MM.1S (cell line): ENCODE results near the gene LGALS3.

Source experiments
- DNase-seq: peaks from one replicate; pipeline ENCODE4 v3.0.0-alpha.2; 2015
- H2AFZ ChIP-seq: fragments of 300-600 bp; sonication (generic); 2 replicates; pipeline ENCODE4 v1.6.0; 2016; ENCODE audit warnings: antibody characterized with exemption, low read length
- H3F3A ChIP-seq: fragments of 300-600 bp; sonication (generic); 2 replicates; pipeline ENCODE4 v1.6.1; 2016; ENCODE audit warnings: mild to moderate bottlenecking, antibody characterized with exemption, low read length, moderate library complexity, mixed read lengths; ENCODE audit not compliant: insufficient read depth
- H3K27ac ChIP-seq: fragments of 300-600 bp; sonication (generic); 2 replicates; pipeline ENCODE4 v1.5.1; 2016; ENCODE audit warnings: mild to moderate bottlenecking, low read length
- H3K27me3 ChIP-seq: fragments of 300-600 bp; sonication (generic); replicated peaks from 2 replicates; pipeline ENCODE4 v1.6.0; 2016; ENCODE audit warnings: low read length; ENCODE audit not compliant: insufficient read depth
- H3K36me3 ChIP-seq: fragments of 300-600 bp; sonication (generic); replicated peaks from 2 replicates; pipeline ENCODE4 v1.6.1; 2016; ENCODE audit warnings: mild to moderate bottlenecking, low read length, mixed read lengths; ENCODE audit not compliant: insufficient read depth
- H3K4me1 ChIP-seq: fragments of 300-600 bp; sonication (generic); 2 replicates; pipeline ENCODE4 v1.6.1; 2016; ENCODE audit warnings: low read length, mixed read lengths
- H3K4me2 ChIP-seq: fragments of 300-600 bp; sonication (generic); 2 replicates; pipeline ENCODE4 v1.6.0; 2016; ENCODE audit warnings: low read depth, low read length
- H3K4me3 ChIP-seq: fragments of 300-600 bp; sonication (generic); 2 replicates; pipeline ENCODE4 v1.5.1; 2016; ENCODE audit warnings: low read length, mixed read lengths
- H3K79me2 ChIP-seq: fragments of 300-600 bp; sonication (generic); 2 replicates; pipeline ENCODE4 v1.6.1; 2016; ENCODE audit warnings: mixed run types, low read length, mixed read lengths
- H3K9ac ChIP-seq: fragments of 300-600 bp; sonication (generic); 2 replicates; pipeline ENCODE4 v1.6.1; 2016; ENCODE audit warnings: low read length, mixed read lengths
- H3K9me2 ChIP-seq: fragments of 300-600 bp; sonication (generic); replicated peaks from 2 replicates; pipeline ENCODE4 v1.6.1; 2016; ENCODE audit warnings: mild to moderate bottlenecking, low read length, mixed read lengths; ENCODE audit not compliant: insufficient read depth
- H3K9me3 ChIP-seq: fragments of 300-600 bp; sonication (generic); replicated peaks from 2 replicates; pipeline ENCODE4 v1.6.1; 2016; ENCODE audit warnings: mild to moderate bottlenecking, low read length, mixed read lengths; ENCODE audit not compliant: insufficient read depth
- H4K20me1 ChIP-seq: fragments of 300-600 bp; sonication (generic); 2 replicates; pipeline ENCODE4 v1.6.1; 2016; ENCODE audit warnings: mild to moderate bottlenecking, low read length, moderate library complexity, mixed read lengths; ENCODE audit not compliant: insufficient read depth
- CTCF ChIP-seq: fragments of 300-600 bp; sonication (generic); IDR thresholded peaks from 2 replicates; pipeline ENCODE4 v1.5.1; 2016; ENCODE audit warnings: antibody characterized with exemption, low read length, mixed read lengths
- EZH2 ChIP-seq: fragments of 300-600 bp; sonication (generic); optimal IDR thresholded peaks from 2 replicates; pipeline ENCODE3; 2017; ENCODE audit warnings: low read depth, mild to moderate bottlenecking, antibody characterized with exemption, low read length, mixed read lengths
- EZH2phosphoT487 ChIP-seq: fragments of 300-600 bp; sonication (generic); IDR thresholded peaks from 2 replicates; pipeline ENCODE4 v1.6.1; 2018; ENCODE audit warnings: antibody characterized with exemption, low read length

The LGALS3 gene

GRCh38 chr14:55103005-55103640 is 25.9 kb upstream of the LGALS3 start:
- TF ChIP-seq EZH2: no peak
- TF ChIP-seq CTCF: no peak
- TF ChIP-seq EZH2phosphoT487: no peak
- no peaks in the 10 kb centered on the region for H3K9me3 ChIP-seq
- H3K4me1 ChIP-seq: peaks cover 30% of the 10 kb centered on the region
- peaks cover 28% of the 10 kb centered on the region for H3F3A ChIP-seq
- no peaks in the 10 kb centered on the region for H3K36me3 ChIP-seq
- H3K9ac ChIP-seq: peak overlapping the region; percentile 64
- DNase-seq: peak; percentile 61
- peak overlapping the region; percentile 33; the same call in 1 of the 2 replicates for H3K4me3 ChIP-seq
- H4K20me1 ChIP-seq: no peaks in the 10 kb centered on the region
- peak overlapping the region; percentile 98 for H3K27ac ChIP-seq
- peak overlapping the region; percentile 85 for H2AFZ ChIP-seq
- no peaks in the 10 kb centered on the region for H3K9me2 ChIP-seq
- no peaks in the 10 kb centered on the region for H3K27me3 ChIP-seq
- H3K79me2 ChIP-seq: no peaks in the 10 kb centered on the region
- H3K4me2 ChIP-seq: peak overlapping the region; percentile 70

GRCh38 chr14:55103971-55104954 is 24.8 kb upstream of the LGALS3 start:
- Histone ChIP-seq H3K4me2 (peak overlapping the region; percentile 70), H3F3A (peaks cover 28% of the 10 kb centered on the region), H3K9me2 (no peaks in the 10 kb centered on the region), H3K36me3 (no peaks in the 10 kb centered on the region), H3K9me3 (no peaks in the 10 kb centered on the region), H4K20me1 (no peaks in the 10 kb centered on the region), H2AFZ (peak overlapping the region; percentile 85), H3K4me3 (no peak overlapping the region), H3K27me3 (no peaks in the 10 kb centered on the region), H3K9ac (peak overlapping the region; percentile 64; the same call in 1 of the 2 replicates), H3K27ac (peak overlapping the region; percentile 98), H3K79me2 (no peaks in the 10 kb centered on the region), H3K4me1 (peaks cover 23% of the 10 kb centered on the region)
- no peak for TF ChIP-seq CTCF
- no peak for TF ChIP-seq EZH2phosphoT487
- TF ChIP-seq EZH2: no peak
- no peak for DNase-seq

- no peaks in the 10 kb centered on the region for H3K9me3 ChIP-seq
Observed at GRCh38 chr14:55105991-55106390, 23.1 kb upstream of the LGALS3 start.

More at GRCh38 chr14:55105991-55106390, 23.1 kb upstream of the LGALS3 start:
- Histone ChIP-seq H3K27me3 (no peaks in the 10 kb centered on the region), H3F3A (peaks cover 28% of the 10 kb centered on the region), H2AFZ (no peak overlapping the region), H3K27ac (no peak overlapping the region), H3K4me2 (no peak overlapping the region), H3K36me3 (no peaks in the 10 kb centered on the region), H3K9me2 (no peaks in the 10 kb centered on the region), H3K9ac (no peak overlapping the region), H3K79me2 (no peaks in the 10 kb centered on the region), H3K4me3 (no peak overlapping the region), H4K20me1 (no peaks in the 10 kb centered on the region), H3K4me1 (peaks cover 23% of the 10 kb centered on the region)
- DNase-seq: no peak
- TF ChIP-seq EZH2: no peak
- no peak for TF ChIP-seq EZH2phosphoT487
- TF ChIP-seq CTCF: no peak
